WTC11 (cell line): ENCODE results near the gene KDM3B. TPM values are rescaled to one million over a fixed set of nuclear protein-coding genes. Genes with fewer than 3 reads are reported as not detected.

Experiments used
- ATAC-seq: fragments of 200-7000 bp; cut with Tn5 transposase; 2 replicates; pipeline ENCODE4 v1.10.0; 2021; ENCODE audit warnings: mild to moderate bottlenecking, moderate library complexity
- CTCF ChIA-PET: fragments of 300-600 bp; sonication (Branson Sonifier 250); formaldehyde crosslinking; loops from one replicate; lab custom pipeline; 2021; ENCODE audit warnings: antibody characterized with exemption; lab: Charles Lee
- POLR2A ChIA-PET: fragments of 350-600 bp; sonication (Branson Sonifier 250); formaldehyde crosslinking; loops from one replicate; lab custom pipeline; 2021; ENCODE audit warnings: antibody characterized with exemption; lab: Charles Lee
- DNase-seq: peaks from one replicate; pipeline ENCODE4 v3.0.0; 2021; ENCODE audit warnings: low spot score
- H3K27ac Mint-ChIP-seq: 2 replicates; pipeline ENCODE4 v1.8.0; 2021; ENCODE audit warnings: mixed read lengths
- H3K27me3 Mint-ChIP-seq: 2 replicates; pipeline ENCODE4 v1.8.0; 2021; ENCODE audit warnings: low read depth, mild to moderate bottlenecking, moderate library complexity, mixed read lengths
- H3K36me3 Mint-ChIP-seq: 2 replicates; pipeline ENCODE4 v1.8.0; 2021; ENCODE audit warnings: mixed read lengths
- H3K4me1 Mint-ChIP-seq: 2 replicates; pipeline ENCODE4 v1.8.0; 2022; ENCODE audit warnings: mixed read lengths
- H3K4me3 Mint-ChIP-seq: 2 replicates; pipeline ENCODE4 v1.8.0; 2021; ENCODE audit warnings: mild to moderate bottlenecking, moderate library complexity, mixed read lengths
- H3K9me3 Mint-ChIP-seq: 2 replicates; pipeline ENCODE4 v1.8.0; 2021; ENCODE audit warnings: mixed read lengths
- ATF2 ChIP-seq: sonication (generic); formaldehyde crosslinking; IDR thresholded peaks from 2 replicates; pipeline ENCODE4 v1.8.1; 2022; ENCODE audit warnings: low read depth, missing genetic modification reagents, borderline replicate concordance
- E2F5 ChIP-seq: sonication (generic); formaldehyde crosslinking; IDR thresholded peaks from 2 replicates; pipeline ENCODE4 v1.8.1; 2022; ENCODE audit warnings: mild to moderate bottlenecking, moderate library complexity, missing genetic modification reagents
- ELF4 ChIP-seq: sonication (generic); formaldehyde crosslinking; IDR thresholded peaks from 2 replicates; pipeline ENCODE4 v1.8.1; 2022; ENCODE audit warnings: low read depth, mild to moderate bottlenecking, moderate library complexity, missing genetic modification reagents
- ETV6 ChIP-seq: sonication (generic); formaldehyde crosslinking; IDR thresholded peaks from 2 replicates; pipeline ENCODE4 v1.8.1; 2022; ENCODE audit warnings: mild to moderate bottlenecking, missing genetic modification reagents
- IRF2 ChIP-seq: sonication (generic); formaldehyde crosslinking; IDR thresholded peaks from 2 replicates; pipeline ENCODE4 v1.8.0; 2022; ENCODE audit warnings: low read depth, missing genetic modification reagents, borderline replicate concordance
- JAZF1 ChIP-seq: fragments of 250-450 bp; sonication (Bioruptor Pico); IDR thresholded peaks from 2 replicates; pipeline ENCODE4 v1.9.0; 2021; ENCODE audit warnings: moderate library complexity, mild to moderate bottlenecking, inconsistent platforms
- MLX ChIP-seq: sonication (generic); formaldehyde crosslinking; IDR thresholded peaks from 2 replicates; pipeline ENCODE4 v1.8.1; 2023; ENCODE audit warnings: mild to moderate bottlenecking, missing genetic modification reagents, moderate library complexity
- NFE2L1 ChIP-seq: sonication (generic); formaldehyde crosslinking; IDR thresholded peaks from 2 replicates; pipeline ENCODE4 v1.8.1; 2023; ENCODE audit warnings: missing genetic modification reagents
- RELA ChIP-seq: sonication (generic); formaldehyde crosslinking; IDR thresholded peaks from 2 replicates; pipeline ENCODE4 v1.8.1; 2022; ENCODE audit warnings: missing genetic modification reagents, mild to moderate bottlenecking, borderline replicate concordance
- SMAD3 ChIP-seq: sonication (generic); formaldehyde crosslinking; IDR thresholded peaks from 2 replicates; pipeline ENCODE4 v1.8.0; 2022; ENCODE audit warnings: missing genetic modification reagents, mild to moderate bottlenecking, borderline replicate concordance
- SMAD4 ChIP-seq: sonication (generic); formaldehyde crosslinking; IDR thresholded peaks from 2 replicates; pipeline ENCODE4 v1.8.0; 2022; ENCODE audit warnings: mild to moderate bottlenecking, missing genetic modification reagents
- SOX15 ChIP-seq: fragments of 250-450 bp; sonication (Bioruptor Pico); IDR thresholded peaks from 2 replicates; pipeline ENCODE4 v1.9.0; 2021; ENCODE audit warnings: mild to moderate bottlenecking
- TEAD4 ChIP-seq: sonication (generic); formaldehyde crosslinking; IDR thresholded peaks from 2 replicates; pipeline ENCODE4 v1.8.0; 2022; ENCODE audit warnings: mild to moderate bottlenecking, missing genetic modification reagents
- TP53 ChIP-seq: sonication (generic); formaldehyde crosslinking; IDR thresholded peaks from 2 replicates; pipeline ENCODE4 v1.8.1; 2023; ENCODE audit warnings: mild to moderate bottlenecking, missing genetic modification reagents
- ZMAT4 ChIP-seq: fragments of 250-450 bp; sonication (Bioruptor Pico); IDR thresholded peaks from 2 replicates; pipeline ENCODE4 v1.9.0; 2021; ENCODE audit warnings: mild to moderate bottlenecking
- ZNF232 ChIP-seq: sonication (generic); formaldehyde crosslinking; IDR thresholded peaks from 2 replicates; pipeline ENCODE4 v1.8.0; 2022; ENCODE audit warnings: mild to moderate bottlenecking, missing genetic modification reagents
- ZNF423 ChIP-seq: fragments of 250-450 bp; sonication (Bioruptor Pico); IDR thresholded peaks from 2 replicates; pipeline ENCODE4 v2.1.2; 2022; ENCODE audit warnings: mild to moderate bottlenecking, moderate library complexity
- total RNA-seq: library from RNA; stranded (reverse); gene quantifications from 3 replicates; pipeline ENCODE4 v1.2.3, GENCODE V29; 2021
- TF ChIP-seq, protein P1 (sequence below): sonication (generic); formaldehyde crosslinking; IDR thresholded peaks from 2 replicates; pipeline ENCODE4 v1.8.1; 2023; ENCODE audit warnings: mild to moderate bottlenecking, missing genetic modification reagents
- TF ChIP-seq, protein P2 (sequence below): fragments of 250-450 bp; sonication (Bioruptor Pico); IDR thresholded peaks from 2 replicates; pipeline ENCODE4 v1.8.0; 2021; ENCODE audit warnings: mild to moderate bottlenecking
- TF ChIP-seq, protein P3 (sequence below): sonication (generic); formaldehyde crosslinking; IDR thresholded peaks from 2 replicates; pipeline ENCODE4 v1.8.0; 2023; ENCODE audit warnings: missing genetic modification reagents

The KDM3B gene
- total RNA-seq, 1 experiment from 2014 or later = 87.9 TPM

GRCh38 chr5:138391859-138392386 is 39.4 kb downstream of the KDM3B start:
- H3K9me3 Mint-ChIP-seq = no peaks in the 10 kb centered on the region
- no peak for ATAC-seq
- ChIA-PET CTCF (interaction anchor here (1.0 kb wide), 1 partner anchor 20 kb away, joined by 3 read pairs; no protein-coding TSS in a partner anchor), POLR2A (interaction anchor here (1.2 kb wide), 1 partner anchor 151 kb away, joined by 3 read pairs; the partner anchor contains the start of gene ETF1)
- no peak for DNase-seq
- H3K36me3 Mint-ChIP-seq = peaks cover 50% of the 10 kb centered on the region
- H3K4me3 Mint-ChIP-seq = no peak overlapping the region
- H3K27me3 Mint-ChIP-seq = no peaks in the 10 kb centered on the region
- no peaks in the 10 kb centered on the region for H3K4me1 Mint-ChIP-seq
- TF ChIP-seq ELF4 (CRISPR knock-in tag) (no peak), ZMAT4 (CRISPR knock-in tag) (no peak), ZNF423 (CRISPR knock-in tag) (no peak), ETV6 (CRISPR knock-in tag) (no peak), NFE2L1 (CRISPR knock-in tag) (no peak), SMAD4 (CRISPR knock-in tag) (no peak), IRF2 (CRISPR knock-in tag) (no peak), TP53 (CRISPR knock-in tag) (no peak), ATF2 (CRISPR knock-in tag) (no peak), RELA (CRISPR knock-in tag) (no peak), SMAD3 (no peak), SOX15 (no peak), E2F5 (CRISPR knock-in tag) (no peak), JAZF1 (CRISPR knock-in tag) (no peak), ZNF232 (CRISPR knock-in tag) (no peak), TEAD4 (CRISPR knock-in tag) (no peak), MLX (CRISPR knock-in tag) (no peak)
- TF ChIP-seq, protein P1, sequence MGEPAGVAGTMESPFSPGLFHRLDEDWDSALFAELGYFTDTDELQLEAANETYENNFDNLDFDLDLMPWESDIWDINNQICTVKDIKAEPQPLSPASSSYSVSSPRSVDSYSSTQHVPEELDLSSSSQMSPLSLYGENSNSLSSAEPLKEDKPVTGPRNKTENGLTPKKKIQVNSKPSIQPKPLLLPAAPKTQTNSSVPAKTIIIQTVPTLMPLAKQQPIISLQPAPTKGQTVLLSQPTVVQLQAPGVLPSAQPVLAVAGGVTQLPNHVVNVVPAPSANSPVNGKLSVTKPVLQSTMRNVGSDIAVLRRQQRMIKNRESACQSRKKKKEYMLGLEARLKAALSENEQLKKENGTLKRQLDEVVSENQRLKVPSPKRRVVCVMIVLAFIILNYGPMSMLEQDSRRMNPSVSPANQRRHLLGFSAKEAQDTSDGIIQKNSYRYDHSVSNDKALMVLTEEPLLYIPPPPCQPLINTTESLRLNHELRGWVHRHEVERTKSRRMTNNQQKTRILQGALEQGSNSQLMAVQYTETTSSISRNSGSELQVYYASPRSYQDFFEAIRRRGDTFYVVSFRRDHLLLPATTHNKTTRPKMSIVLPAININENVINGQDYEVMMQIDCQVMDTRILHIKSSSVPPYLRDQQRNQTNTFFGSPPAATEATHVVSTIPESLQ (CRISPR knock-in tag) = no peak
- TF ChIP-seq, protein P2, sequence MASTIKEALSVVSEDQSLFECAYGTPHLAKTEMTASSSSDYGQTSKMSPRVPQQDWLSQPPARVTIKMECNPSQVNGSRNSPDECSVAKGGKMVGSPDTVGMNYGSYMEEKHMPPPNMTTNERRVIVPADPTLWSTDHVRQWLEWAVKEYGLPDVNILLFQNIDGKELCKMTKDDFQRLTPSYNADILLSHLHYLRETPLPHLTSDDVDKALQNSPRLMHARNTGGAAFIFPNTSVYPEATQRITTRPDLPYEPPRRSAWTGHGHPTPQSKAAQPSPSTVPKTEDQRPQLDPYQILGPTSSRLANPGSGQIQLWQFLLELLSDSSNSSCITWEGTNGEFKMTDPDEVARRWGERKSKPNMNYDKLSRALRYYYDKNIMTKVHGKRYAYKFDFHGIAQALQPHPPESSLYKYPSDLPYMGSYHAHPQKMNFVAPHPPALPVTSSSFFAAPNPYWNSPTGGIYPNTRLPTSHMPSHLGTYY = no peak
- TF ChIP-seq, protein P3, sequence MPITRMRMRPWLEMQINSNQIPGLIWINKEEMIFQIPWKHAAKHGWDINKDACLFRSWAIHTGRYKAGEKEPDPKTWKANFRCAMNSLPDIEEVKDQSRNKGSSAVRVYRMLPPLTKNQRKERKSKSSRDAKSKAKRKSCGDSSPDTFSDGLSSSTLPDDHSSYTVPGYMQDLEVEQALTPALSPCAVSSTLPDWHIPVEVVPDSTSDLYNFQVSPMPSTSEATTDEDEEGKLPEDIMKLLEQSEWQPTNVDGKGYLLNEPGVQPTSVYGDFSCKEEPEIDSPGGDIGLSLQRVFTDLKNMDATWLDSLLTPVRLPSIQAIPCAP (CRISPR knock-in tag) = no peak
- no peak overlapping the region for H3K27ac Mint-ChIP-seq
